Right lobe of liver (tissue), 4 donors: ENCODE results near the gene RABEP2.

Source experiments
- CTCF ChIP-seq, 4 donors: fragments of 200-600 bp in 3 of 4; fragments of 450-650 bp in 1 of 4; IDR thresholded peaks; one replicate each; pipeline versions ENCODE4 v1.5.1 to v1.8.0; 2016 to 2022; ENCODE audit warnings: antibody characterized with exemption in 4 of 4, mild to moderate bottlenecking in 2 of 4
- POLR2A ChIP-seq: fragments of 450-650 bp; IDR thresholded peaks from one replicate; pipeline ENCODE4 v1.6.1; 2017; ENCODE audit warnings: antibody characterized with exemption, mild to moderate bottlenecking
- donor health status: DM: no; HTN: no; CAD: no.
- donor health status: DM: no; HTN: no; CAD: no.
- donor health status: DM: no; HTN: yes; CAD: no.

DNA sequence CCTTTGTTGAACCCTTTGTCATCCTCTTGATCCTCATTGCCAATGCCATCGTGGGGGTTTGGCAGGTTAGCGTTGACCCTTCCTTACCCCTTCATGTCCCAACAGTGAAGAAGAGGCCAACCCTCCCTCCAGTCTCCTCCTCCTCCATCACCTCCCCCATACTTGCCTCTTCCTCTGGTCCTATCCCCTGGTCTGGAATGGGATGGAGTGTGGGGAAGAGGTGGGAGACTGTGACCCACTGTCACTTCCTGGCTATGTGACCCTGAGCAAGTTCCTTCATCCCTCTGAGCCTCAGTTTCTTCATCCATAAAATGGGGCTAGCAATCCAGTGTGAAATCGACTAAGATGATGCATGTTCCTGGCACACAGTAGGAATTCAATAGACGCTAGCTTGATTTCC lies 44.1 kb downstream of the RABEP2 start:
- TF ChIP-seq CTCF (IDR thresholded peaks at IDR 0.05) = no peak
- no peak for TF ChIP-seq POLR2A
